ENCODE data around the gene GPHN. TPM values are rescaled to one million over a fixed set of nuclear protein-coding genes. Genes with fewer than 3 reads are reported as not detected.

Gene GPHN
- total RNA-seq, 1 donor from 2014 or later = 33.4 TPM

DNA sequence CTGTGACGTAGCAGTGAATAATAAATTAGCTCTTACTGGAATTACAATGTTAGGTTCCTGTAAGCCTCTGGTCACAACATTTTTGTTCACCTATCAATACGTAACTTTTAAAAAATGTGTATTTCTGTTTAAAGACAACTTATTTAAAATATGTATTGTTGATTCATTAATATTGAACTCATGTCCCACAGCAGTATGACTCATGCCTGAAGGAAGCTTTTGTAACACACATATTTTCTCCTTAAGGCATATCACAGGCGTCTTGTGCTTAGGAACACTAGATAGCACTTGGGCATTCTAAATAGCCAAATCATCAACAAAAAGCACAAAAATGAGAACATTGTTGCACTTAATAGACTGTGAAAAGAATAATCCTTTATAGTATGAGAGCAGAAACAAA is 92.5 kb downstream of the GPHN start:
- peaks cover 6% of the 10 kb centered on the region for H3K4me1 ChIP-seq
- H3K4me3 ChIP-seq = no peak overlapping the region
- H3K9me3 ChIP-seq (replicated peaks) = peaks cover 37% of the 10 kb centered on the region
- no peak for DNase-seq
- TF ChIP-seq, protein P1, sequence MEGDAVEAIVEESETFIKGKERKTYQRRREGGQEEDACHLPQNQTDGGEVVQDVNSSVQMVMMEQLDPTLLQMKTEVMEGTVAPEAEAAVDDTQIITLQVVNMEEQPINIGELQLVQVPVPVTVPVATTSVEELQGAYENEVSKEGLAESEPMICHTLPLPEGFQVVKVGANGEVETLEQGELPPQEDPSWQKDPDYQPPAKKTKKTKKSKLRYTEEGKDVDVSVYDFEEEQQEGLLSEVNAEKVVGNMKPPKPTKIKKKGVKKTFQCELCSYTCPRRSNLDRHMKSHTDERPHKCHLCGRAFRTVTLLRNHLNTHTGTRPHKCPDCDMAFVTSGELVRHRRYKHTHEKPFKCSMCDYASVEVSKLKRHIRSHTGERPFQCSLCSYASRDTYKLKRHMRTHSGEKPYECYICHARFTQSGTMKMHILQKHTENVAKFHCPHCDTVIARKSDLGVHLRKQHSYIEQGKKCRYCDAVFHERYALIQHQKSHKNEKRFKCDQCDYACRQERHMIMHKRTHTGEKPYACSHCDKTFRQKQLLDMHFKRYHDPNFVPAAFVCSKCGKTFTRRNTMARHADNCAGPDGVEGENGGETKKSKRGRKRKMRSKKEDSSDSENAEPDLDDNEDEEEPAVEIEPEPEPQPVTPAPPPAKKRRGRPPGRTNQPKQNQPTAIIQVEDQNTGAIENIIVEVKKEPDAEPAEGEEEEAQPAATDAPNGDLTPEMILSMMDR (IDR thresholded peaks at IDR 0.05; ENCODE audit: borderline replicate concordance) = no peak
- no peaks in the 10 kb centered on the region for H3K27me3 ChIP-seq (ENCODE audit: low read depth)
- H3K36me3 ChIP-seq = no peaks in the 10 kb centered on the region
- intact Hi-C loops (cut with micrococcal nuclease) = no loop called here
- H3K27ac ChIP-seq (replicated peaks) = no peak overlapping the region

DNA sequence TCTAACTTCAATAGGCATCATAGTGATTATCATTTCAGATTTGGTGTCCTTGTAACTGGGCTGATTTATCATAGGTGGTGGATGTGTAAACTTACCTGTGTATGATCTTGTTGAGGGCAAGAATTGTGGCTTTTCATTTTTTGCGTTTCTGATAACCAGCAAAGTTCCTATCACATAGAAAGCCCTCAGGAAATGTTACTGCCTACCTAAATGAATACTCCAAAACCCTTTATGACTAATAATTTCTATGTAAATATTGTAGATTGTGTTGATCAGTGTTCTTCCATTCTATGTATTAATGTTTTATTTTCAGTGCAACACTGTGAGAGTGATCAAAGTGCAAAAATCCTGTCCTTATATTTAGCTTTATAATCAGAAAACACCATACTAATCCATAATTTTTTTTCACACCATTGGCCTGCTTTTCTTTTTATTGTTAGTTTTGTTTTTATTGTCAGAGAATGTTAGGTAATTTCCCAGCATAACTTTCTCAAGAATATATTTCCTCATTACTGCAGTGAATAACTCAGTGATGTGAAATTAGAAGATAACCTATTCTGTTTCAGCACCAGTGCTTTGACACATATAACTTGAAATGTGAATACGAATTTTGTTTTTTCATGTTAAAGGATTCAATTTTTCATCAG is 94.1 kb downstream of the GPHN start:
- no peak for DNase-seq
- TF ChIP-seq, protein P1 (IDR thresholded peaks at IDR 0.05; ENCODE audit: borderline replicate concordance) = no peak
- peaks cover 6% of the 10 kb centered on the region for H3K4me1 ChIP-seq
- H3K27me3 ChIP-seq (ENCODE audit: low read depth) = no peaks in the 10 kb centered on the region
- no peak overlapping the region for H3K4me3 ChIP-seq
- no peak overlapping the region for H3K27ac ChIP-seq (replicated peaks)
- peaks cover 22% of the 10 kb centered on the region for H3K9me3 ChIP-seq (replicated peaks)
- intact Hi-C loops (cut with micrococcal nuclease) = no loop called here
- H3K36me3 ChIP-seq = no peaks in the 10 kb centered on the region

DNA sequence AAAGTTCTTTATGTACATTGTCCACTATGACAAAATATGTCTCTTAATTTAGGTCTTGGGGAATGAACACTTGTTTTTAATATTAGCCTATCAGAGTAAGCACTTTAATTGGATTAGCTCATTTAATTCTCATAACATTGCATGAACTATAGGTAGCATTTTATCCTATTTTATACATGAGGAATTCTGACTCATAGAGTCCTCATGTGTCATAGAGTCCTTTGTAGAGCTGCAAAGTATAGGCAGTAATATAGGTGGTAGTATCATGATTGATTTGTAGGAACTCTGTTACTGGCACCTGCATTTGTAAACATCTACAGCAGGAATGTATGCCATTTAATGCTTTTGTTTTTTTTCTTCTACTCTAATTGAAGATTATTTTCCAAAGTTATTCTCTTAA is 96.0 kb downstream of the GPHN start:
- Histone ChIP-seq H3K27me3 (ENCODE audit: low read depth) (no peaks in the 10 kb centered on the region), H3K4me1 (peaks cover 6% of the 10 kb centered on the region), H3K36me3 (no peaks in the 10 kb centered on the region), H3K27ac (replicated peaks) (no peak overlapping the region), H3K4me3 (no peak overlapping the region), H3K9me3 (replicated peaks) (peaks cover 5% of the 10 kb centered on the region)
- intact Hi-C loops (cut with micrococcal nuclease) = no loop called here
- TF ChIP-seq, protein P1 (IDR thresholded peaks at IDR 0.05; ENCODE audit: borderline replicate concordance) = no peak
- no peak for DNase-seq

DNA sequence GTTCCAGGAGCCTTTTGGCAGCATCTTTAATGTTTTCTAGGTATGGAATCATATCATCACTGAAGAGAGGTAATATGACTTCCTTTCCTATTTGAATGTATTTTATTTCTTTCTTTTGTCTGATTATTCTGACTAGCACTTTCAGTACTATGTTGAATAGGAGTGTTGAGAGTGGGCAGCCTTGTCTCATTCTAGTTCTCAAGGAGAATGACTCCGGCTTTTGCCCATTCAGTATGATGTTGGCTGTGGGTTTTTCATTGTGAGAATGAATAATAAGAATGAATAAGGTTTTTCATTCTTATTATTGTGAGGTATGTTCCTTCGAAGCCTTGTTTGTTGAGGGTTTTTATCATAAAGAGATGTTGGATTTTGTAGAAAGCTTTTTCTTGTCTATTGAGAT is 98.9 kb downstream of the GPHN start:
- Histone ChIP-seq H3K27me3 (ENCODE audit: low read depth) (no peaks in the 10 kb centered on the region), H3K9me3 (replicated peaks) (peaks cover 7% of the 10 kb centered on the region), H3K27ac (replicated peaks) (no peak overlapping the region), H3K36me3 (no peaks in the 10 kb centered on the region), H3K4me3 (no peak overlapping the region), H3K4me1 (peaks cover 5% of the 10 kb centered on the region)
- no peak for DNase-seq
- intact Hi-C loops (cut with micrococcal nuclease) = no loop called here
- TF ChIP-seq, protein P1 (IDR thresholded peaks at IDR 0.05; ENCODE audit: borderline replicate concordance) = no peak

DNA sequence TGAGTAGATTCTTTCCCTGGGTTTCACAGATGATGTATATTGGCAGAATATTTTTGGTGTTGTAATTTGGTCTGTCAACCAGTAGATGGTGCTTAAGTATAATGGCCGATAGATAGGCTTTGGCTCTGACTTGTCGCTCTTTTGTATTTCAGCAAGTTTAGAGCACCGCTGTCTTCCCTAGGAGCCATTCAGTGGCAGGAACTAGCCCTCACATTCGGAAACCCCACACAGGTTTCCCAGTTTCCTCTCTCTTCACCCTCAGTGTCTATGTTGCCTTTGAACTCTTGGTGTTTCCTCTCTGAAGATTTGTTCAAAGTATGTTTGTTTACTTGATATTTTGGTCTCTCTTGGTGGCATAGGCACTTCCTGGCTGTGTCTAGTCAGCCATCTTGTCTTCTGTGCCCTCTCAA is 102.2 kb downstream of the GPHN start:
- Histone ChIP-seq H3K4me3 (no peak overlapping the region), H3K9me3 (replicated peaks) (peaks cover 13% of the 10 kb centered on the region), H3K36me3 (no peaks in the 10 kb centered on the region), H3K4me1 (no peaks in the 10 kb centered on the region), H3K27me3 (ENCODE audit: low read depth) (no peaks in the 10 kb centered on the region), H3K27ac (replicated peaks) (no peak overlapping the region)
- DNase-seq = no peak
- TF ChIP-seq, protein P1 (IDR thresholded peaks at IDR 0.05; ENCODE audit: borderline replicate concordance) = peak; percentile 18
- intact Hi-C loops (cut with micrococcal nuclease) = no loop called here

Data from left ventricle myocardium inferior (tissue), 1 donor.